UCSD-AML1 (cell line): Measurements from ENCODE around the gene HOXB2.

Experiments
- DNase-seq: peaks from one replicate; lab custom pipeline; 2025; ENCODE audit not compliant: unreplicated experiment; lab: John Stamatoyannopoulos, UW

HOXB2 gene

GRCh38 chr17:48553190-48553547, 8.3 kb upstream of the HOXB2 start:
- DNase-seq = no peak

GRCh38 chr17:48552466-48553189, 7.7 kb upstream of the HOXB2 start:
- DNase-seq = no peak

- DNase-seq = no peak
Observed at GRCh38 chr17:48551596-48552465, 6.9 kb upstream of the HOXB2 start.

- DNase-seq = no peak
Observed at GRCh38 chr17:48551214-48551555, 6.3 kb upstream of the HOXB2 start.

- DNase-seq = no peak
Observed at GRCh38 chr17:48550502-48551213, 5.7 kb upstream of the HOXB2 start.

GRCh38 chr17:48549914-48550501, 5.1 kb upstream of the HOXB2 start:
- DNase-seq = no peak

- no peak for DNase-seq
Observed at GRCh38 chr17:48549281-48549630, 4.3 kb upstream of the HOXB2 start.

DNA sequence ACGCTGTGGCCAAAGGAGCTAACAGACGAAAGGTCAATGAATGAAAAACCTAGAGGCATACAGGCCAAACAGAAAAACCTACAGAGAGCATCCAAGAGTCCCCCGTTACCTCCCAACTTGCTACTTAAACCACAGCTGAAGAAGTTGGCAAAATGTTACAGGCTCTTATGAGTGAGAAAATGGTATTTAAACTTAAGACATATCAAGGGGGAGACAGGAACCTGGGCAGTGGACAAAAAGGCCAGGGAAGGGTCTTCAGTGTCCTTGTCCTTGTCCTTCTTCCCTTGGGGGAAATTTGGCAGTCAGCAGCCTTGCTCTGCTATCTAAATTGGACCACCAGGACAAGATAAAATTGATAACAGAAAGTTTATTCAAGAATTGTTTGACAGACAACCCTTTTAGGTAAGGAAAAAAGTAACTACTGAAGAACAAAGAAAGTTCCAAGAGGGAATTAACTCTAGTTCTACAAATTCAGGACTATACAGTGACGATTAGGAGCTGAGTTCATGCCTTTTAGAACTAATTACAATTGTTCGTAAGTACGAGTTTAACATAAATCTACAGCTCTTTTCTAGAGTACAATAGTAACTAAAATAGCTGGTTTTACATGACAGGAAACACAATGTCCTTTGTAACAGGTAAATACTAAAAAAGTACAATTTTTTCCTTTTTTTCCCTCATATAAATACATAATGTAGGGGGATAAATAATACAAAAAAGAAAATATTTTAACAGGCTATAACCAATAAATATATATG, 3.8 kb upstream of the HOXB2 start:
- DNase-seq = no peak

DNA sequence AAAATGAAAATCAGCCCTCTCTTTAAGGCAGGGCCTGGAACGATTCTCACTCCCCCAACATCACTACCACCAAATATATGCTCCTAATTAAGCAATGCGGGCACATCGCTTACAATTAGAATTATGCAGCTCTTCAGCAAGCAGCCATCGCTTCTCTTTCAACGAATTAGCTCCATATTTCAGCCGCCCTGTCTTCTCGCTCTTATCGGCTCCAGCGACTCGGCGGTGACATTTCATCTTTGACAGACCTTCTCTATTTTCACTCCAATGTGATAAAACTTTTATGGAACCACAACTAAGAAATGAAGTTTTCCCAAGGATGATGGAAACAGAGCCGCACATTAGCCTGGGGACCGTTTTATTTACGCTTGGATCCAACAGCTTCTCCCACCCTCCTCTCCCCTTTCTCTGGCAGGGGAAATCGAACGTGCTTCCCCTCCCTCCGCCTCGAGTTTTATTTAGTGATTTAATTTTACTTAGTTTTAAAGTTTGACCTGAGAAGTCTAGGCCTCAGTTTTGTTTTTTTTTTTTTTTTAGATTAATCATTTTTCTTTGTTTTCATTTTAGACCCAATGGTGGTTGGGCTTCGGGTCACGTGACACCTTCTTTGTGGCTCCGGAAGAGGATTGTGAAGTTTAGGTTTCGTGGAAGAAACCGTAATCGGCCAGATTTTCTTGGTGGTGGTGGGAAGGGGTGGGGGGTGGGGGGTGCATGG, 3.1 kb upstream of the HOXB2 start:
- no peak for DNase-seq

DNA sequence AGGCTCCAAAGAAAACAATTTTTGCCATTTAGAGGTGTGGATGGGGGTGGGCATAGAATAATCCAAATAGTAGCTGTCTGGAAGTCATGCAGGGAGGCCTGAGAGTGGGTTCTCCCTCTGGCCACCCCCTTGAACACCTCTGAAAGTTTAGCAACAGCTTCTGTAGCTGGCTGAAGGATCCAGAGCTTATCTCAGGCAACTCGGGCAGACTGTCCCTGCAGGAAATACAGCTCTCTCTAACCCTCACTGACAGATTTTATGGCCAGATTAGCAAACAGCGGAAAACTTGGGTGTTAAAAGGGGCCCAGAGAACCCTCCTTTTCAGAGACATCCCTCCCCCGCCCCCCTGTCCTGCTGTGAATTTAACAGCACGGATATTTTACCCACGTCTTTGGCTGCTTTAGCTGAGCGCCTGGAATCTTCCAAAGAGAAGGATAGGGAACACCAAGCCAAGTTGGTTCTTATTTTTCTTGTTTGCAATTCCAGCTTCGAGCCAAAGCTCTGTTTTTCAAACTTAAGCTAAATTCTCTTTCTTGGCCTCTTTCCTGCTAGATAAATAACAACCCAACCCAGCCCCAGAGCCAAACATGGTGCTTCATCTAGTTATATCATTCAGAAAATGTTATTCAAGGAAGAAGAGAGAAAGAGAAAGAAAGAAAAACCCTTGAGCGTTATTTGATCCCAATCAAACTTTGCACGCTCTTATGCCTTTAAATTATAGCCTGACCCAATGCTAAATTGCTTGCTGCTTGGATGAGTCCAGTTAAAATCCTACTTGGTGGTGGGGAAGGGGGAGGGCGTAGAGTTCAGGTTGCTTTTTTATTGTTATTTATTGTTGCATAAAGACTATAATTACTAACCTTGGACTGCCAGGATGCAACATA, 2.3 kb upstream of the HOXB2 start:
- peak; percentile 46 for DNase-seq

- no peak for DNase-seq
Observed at GRCh38 chr17:48546137-48546923, 1.4 kb upstream of the HOXB2 start.

GRCh38 chr17:48545539-48545938, 630 bp upstream of the HOXB2 start:
- DNase-seq = no peak

- peak; percentile 64 for DNase-seq
Observed at GRCh38 chr17:48544349-48545021, 424 bp downstream of the HOXB2 start.

- no peak for DNase-seq
Observed at GRCh38 chr17:48543854-48544348, 1.0 kb downstream of the HOXB2 start.

- peak; percentile 56 for DNase-seq
Observed at GRCh38 chr17:48543107-48543853, 1.6 kb downstream of the HOXB2 start.

GRCh38 chr17:48542698-48543106, 2.2 kb downstream of the HOXB2 start:
- no peak for DNase-seq

DNA sequence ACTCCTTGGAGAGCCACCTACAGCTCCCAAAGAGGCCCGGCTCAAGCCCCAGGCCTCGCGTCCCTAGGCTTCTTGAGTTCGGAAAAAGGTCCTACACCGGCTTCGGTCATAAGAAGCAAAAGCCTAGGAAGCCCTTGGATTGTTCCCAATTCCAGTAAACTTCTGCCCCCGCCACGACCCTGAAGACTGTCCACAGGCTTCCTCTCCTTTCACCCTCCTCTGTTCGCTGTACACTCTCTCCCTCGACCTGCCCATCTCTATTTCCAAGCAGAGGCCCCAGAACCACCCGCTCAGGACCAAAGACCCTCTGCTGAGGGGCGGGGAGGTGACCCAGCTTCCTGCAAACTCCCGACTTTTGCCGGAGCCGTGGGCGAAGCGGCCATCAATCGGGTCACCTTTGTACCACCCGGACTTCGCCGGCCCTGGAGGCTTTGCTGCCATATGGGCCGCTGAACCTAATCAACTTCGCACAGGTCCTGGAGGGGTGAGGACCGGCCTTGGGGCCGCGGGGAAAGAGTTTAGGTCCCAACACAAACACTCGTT, 2.7 kb downstream of the HOXB2 start:
- peak; percentile 50 for DNase-seq
